ENCODE results near the gene CLASP2.

- TF ChIP-seq POLR2A (IDR thresholded peaks at IDR 0.05) (no peak), EP300 (IDR thresholded peaks at IDR 0.05) (no peak), CTCF (IDR thresholded peaks at IDR 0.05) (no peak), POLR2AphosphoS5 (IDR thresholded peaks at IDR 0.05) (no peak)
These were observed 243.2 kb downstream of the CLASP2 start for GRCh38 chr3:33474896-33475295.
